Hindlimb muscle (tissue), 1 donor: ENCODE measurements around the gene SLC30A2. TPM values are rescaled to one million over a fixed set of nuclear protein-coding genes. Genes with fewer than 3 reads are reported as not detected.
"Not testable (repeated sequence)": the region's sequence is repeated elsewhere in the genome, so short reads cannot be mapped to it uniquely, and the experiment has no call there.

Experiments used
- DNase-seq: peaks from one replicate; pipeline ENCODE4 v3.0.0-alpha.2; 2013
- polyA plus RNA-seq: library from polyadenylated mRNA; unstranded; fragments of 120-200 nt; gene quantifications from one replicate; pipeline ENCODE4 v1.2.1, GENCODE V29; 2013; ENCODE audit not compliant: insufficient read length

Gene SLC30A2, protein sequence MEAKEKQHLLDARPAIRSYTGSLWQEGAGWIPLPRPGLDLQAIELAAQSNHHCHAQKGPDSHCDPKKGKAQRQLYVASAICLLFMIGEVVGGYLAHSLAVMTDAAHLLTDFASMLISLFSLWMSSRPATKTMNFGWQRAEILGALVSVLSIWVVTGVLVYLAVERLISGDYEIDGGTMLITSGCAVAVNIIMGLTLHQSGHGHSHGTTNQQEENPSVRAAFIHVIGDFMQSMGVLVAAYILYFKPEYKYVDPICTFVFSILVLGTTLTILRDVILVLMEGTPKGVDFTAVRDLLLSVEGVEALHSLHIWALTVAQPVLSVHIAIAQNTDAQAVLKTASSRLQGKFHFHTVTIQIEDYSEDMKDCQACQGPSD
- polyA plus RNA-seq, result 0.97 TPM

- DNase-seq, result no peak
Measured at GRCh38 chr1:26045722-26046245, at the start of gene SLC30A2. Gene SLC30A2 (minus strand): TSS chr1:26046118. CDS start chr1:26045896, 222 bp downstream.

DNA sequence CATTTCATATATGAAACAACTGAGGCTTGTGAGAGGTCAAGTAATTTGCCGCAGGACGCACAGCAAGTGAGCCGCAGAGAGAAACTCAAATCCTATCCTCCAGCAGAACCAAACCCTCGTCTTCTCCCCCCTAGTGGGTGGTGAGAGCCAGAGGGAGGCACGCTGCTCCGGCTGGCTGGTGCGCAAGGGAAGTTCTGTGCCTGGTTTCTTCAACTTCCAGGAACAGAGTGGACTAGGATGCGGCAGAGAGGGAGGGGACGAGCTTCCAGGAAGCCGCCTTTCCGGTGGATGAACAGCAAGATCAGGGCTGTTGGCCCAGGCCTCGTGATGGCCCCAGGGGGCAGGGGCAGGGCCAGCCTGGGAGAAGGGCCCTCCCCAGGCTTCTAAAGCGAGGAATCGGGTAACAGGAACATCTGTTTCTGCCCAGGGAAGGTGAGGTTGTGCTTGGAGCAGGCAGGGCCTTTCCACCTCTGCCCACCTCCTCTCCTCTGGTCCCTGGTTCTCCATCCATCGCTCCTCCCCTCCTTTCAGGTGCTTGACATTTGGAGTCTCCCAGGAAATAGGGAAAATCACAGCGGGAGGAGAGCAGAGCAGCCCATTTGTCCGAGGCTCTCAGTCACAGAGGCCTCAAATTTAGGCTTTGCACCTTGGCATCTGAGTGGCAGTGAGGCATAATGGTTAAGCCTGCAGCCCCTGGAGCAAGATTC is 48.9 kb upstream of the SLC30A2 start:
- no peak for DNase-seq

- no peak for DNase-seq
Measured at GRCh38 chr1:26094076-26094669, 48.3 kb upstream of the SLC30A2 start.

DNA sequence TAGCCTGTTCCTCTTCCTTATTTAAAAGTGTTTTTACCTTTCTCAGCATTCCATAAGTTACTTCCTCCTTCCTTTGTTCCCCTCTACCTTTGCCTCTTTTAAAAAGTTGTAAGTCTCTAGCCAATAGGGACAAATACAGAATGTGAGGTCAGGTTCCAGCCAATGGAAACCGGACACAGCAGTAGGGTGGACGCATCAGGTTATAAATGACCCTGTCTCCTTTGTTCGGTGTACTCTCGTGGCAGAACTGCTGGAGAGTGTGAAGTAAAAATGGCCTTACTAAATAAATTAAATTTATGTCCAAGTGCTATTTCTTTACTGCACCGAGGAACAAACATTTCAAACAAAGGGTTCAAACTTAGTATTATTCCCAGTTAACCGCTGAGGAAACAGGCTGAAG is 47.7 kb upstream of the SLC30A2 start:
- not testable (repeated sequence) for DNase-seq

DNA sequence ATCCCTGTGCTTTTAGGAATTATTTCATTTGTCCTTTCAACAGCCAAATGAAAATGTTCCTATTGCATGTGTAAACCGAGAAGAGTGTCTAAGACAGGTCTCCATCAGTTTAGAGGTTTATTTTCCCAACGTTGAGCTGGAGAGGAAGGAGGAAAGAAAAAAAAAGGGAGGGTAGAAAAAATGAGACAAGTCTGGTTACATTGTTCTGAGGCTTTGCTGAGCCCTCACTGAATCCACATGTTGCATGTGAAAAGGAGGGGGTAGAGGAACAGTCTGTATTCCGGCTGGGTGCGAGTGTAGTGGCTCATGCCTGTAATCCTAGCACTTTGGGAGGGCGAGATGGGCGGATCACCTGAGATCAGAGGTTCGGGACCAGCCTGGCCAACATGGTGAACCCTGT is 46.5 kb upstream of the SLC30A2 start:
- DNase-seq, result no peak

DNA sequence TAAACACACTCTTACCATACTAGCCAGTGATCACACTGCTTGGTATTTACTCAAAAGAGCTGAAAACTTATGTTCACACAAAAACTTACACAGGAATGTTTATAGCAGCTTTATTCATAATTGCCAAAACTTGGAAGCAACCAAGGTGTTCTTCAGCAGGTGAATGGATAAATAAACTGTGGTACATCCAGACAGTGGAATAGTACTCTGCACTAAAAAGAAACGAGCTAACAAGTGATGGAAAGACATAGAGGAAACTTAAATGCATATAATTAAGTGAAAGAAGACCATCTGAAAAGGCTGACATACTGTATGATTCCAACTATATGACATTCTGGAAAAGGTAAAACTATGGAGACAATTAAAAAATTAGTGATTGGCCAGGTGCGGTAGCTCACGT is 45.0 kb upstream of the SLC30A2 start:
- no peak for DNase-seq

- DNase-seq, result no peak
Measured at GRCh38 chr1:26089125-26089524, 43.2 kb upstream of the SLC30A2 start.

GRCh38 chr1:26084844-26085243 is 38.9 kb upstream of the SLC30A2 start:
- DNase-seq, result no peak

- DNase-seq, result no peak
Measured at GRCh38 chr1:26084091-26084561, 38.2 kb upstream of the SLC30A2 start.

DNA sequence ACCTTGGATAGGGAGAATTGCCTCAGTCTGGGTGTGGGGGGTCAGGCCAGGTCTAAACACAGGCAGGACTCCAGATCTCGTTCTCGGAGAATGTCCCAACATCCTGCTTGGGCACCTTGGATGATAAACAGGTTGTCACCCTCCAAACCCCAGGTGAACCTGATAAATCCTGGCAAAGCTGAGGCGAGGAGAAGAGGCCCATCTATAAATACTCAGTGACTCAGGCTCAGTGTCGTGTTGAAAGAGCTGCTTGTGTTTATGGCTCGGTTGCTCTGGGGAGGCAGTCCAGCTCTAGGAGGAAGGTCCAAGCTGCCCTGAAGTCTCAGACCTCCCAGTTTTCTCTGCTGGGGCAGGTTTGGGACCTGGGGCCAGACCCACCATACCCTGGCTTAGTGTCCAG is 37.3 kb upstream of the SLC30A2 start:
- no peak for DNase-seq

- DNase-seq, result no peak
Measured at GRCh38 chr1:26082020-26082350, 36.1 kb upstream of the SLC30A2 start.

GRCh38 chr1:26081267-26082019 is 35.5 kb upstream of the SLC30A2 start:
- no peak for DNase-seq

DNA sequence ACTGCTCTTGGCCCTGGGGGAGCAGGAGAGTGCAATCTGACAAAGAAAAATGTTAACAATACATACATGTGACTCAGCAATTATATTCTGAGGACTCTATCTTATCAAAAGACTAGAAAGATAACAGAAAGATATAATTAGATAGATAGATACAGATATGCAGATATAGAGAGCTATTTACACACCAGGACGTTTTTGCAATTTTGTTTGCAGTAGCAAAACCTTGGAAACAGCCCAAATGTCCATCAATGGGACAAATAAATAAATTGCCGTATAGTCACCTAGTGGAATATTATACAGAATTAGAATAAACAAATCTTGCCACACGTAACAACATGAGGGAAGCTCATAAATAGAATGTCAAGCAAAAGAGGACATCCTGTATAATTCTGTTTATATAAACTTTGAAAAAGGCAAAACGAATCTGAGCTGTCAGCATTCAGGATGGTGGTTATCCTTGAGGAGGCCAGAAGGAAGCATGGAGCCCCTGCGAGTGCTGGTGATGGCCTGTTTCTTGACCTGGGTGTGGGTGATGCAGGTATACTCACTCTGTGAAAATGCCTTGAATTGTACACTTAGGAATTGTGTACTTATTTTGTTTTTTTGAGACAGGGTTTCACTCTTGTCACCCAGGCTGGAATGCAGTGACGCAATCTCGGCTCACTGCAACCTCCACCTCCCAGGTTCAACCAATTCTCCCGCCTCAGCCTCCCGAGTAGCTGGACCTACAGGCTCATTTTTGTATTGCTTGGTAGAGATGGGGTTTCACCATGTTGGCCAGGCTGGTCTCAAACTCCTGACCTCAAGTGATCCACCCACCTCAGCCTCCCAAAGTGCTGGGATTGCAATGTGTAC is 34.3 kb upstream of the SLC30A2 start:
- DNase-seq, result no peak

GRCh38 chr1:26079178-26079563 is 33.3 kb upstream of the SLC30A2 start:
- DNase-seq, result no peak

DNA sequence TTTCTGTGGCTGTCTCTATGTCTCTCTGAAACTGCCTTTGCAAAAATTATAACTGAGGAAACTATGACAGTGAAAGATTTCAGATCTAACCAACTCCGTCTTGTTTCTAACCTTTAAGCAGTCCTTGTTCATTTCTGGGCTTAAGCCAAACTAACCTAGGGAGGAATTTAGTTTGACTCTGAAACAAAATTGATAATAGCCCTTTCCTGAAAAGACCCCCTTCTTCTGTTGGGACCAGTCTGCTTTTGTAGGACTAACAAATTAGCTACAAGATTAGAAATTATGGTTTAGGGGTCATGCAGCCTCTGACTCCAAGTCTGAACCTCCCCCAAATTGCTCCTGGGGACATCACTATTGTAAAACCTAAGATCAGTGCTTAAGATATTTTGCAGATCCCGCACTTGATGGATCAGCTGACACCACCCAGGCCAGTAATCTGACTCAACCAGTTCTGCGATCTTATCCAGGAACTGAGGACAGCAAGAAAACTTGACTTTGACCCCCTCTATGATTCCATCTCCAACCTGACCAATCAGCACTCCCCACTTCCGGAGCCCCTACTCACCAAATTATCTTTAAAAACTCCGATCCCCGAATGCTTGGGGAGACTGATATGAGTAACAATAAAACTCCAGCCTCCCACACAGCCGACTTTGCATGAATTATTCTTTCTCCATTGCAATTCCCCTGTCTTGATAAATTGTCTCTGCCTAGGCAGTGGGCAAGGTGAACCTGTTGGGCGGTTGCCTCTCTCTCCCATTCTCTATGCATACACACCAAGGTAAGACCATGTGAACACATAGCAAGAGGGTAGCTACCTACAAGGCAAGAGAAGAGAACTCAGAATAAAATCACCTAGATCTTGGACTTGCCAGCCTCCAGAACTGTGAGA is 32.6 kb upstream of the SLC30A2 start:
- no peak for DNase-seq

GRCh38 chr1:26077524-26077923 is 31.6 kb upstream of the SLC30A2 start:
- DNase-seq, result no peak

- no peak for DNase-seq
Measured at GRCh38 chr1:26075421-26076144, 29.7 kb upstream of the SLC30A2 start.

DNA sequence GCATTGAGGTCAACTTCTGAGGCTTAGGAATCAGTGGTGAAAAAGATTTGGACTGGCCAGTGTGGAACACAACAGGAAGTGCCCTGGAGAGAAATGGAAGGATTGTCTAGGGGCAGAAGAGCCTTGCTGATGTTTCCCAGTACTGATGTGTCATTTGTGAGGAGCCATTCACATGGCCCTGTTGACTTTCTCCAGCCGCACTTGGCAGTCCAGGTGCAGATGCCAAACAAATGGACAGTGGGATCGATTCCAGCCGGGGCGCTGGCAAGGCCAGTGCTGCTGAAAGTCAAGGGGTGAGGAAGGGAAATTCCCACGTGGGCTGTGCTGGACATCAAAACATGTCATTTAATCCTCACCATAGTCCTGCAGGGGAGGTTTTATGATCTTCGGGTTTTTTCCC is 26.4 kb upstream of the SLC30A2 start:
- DNase-seq, result no peak

GRCh38 chr1:26070963-26071342 is 25.0 kb upstream of the SLC30A2 start:
- DNase-seq, result no peak
